G401 (cell line): ENCODE results near the gene LHX6. TPM values are rescaled to one million over a fixed set of nuclear protein-coding genes. Genes with fewer than 3 reads are reported as not detected.

Experiments used
- DNase-seq: peaks from one replicate; pipeline ENCODE4 v3.0.0-alpha.2; 2015; ENCODE audit warnings: low spot score
- in situ Hi-C: cut with HindIII; loops from 2 replicates; pipeline ENCODE4 v1.10.0; 2016; ENCODE audit warnings: low sequenced_read_pairs, mixed read lengths
- total RNA-seq: library from RNA; depleted of rRNA; stranded (reverse); fragments of >200 nt; shearing (Covaris generic); gene quantifications from 2 replicates; pipeline ENCODE4 v1.2.3, GENCODE V29; 2014; rRNA removed

The LHX6 gene
- total RNA-seq, 1 experiment from 2014 or later = 34.8 TPM

- DNase-seq = no peak
- in situ Hi-C loops = no loop called here
These were observed 60.4 kb downstream of the LHX6 start for GRCh38 chr9:122168356-122168755.

GRCh38 chr9:122164286-122164685 lies 64.5 kb downstream of the LHX6 start:
- DNase-seq = no peak
- in situ Hi-C loops = no loop called here

GRCh38 chr9:122162415-122162814 lies 66.3 kb downstream of the LHX6 start:
- no peak for DNase-seq
- in situ Hi-C loops = no loop called here

GRCh38 chr9:122159925-122160246 lies 68.9 kb downstream of the LHX6 start:
- in situ Hi-C loops = no loop called here
- DNase-seq = no peak

- in situ Hi-C loops = no loop called here
- peak; percentile 94 for DNase-seq
These were observed 69.5 kb downstream of the LHX6 start, which contains the start of the genes MORN5 and NDUFA8 for GRCh38 chr9:122159026-122159924. TSS of gene MORN5 (plus strand) at chr9:122159908. CDS start at chr9:122159973, 65 bp downstream. TSS of gene NDUFA8 (minus strand) at chr9:122159779. CDS start at chr9:122159677, 102 bp downstream.

GRCh38 chr9:122158202-122158601 lies 70.6 kb downstream of the LHX6 start:
- in situ Hi-C loops = no loop called here
- DNase-seq = peak; percentile 40

GRCh38 chr9:122155796-122156195 lies 73.0 kb downstream of the LHX6 start:
- no peak for DNase-seq
- in situ Hi-C loops = no loop called here

Other genes with a start within 250 kb of the LHX6 start
- gene TTLL11, start 135.6 kb downstream of the LHX6 start, total RNA-seq = 3.0 and 7.0 TPM in 2 replicates
- gene NDUFA8, start 69.2 kb downstream of the LHX6 start, total RNA-seq = 76.1 and 107 TPM in 2 replicates
- gene MORN5, start 69.0 kb downstream of the LHX6 start, total RNA-seq = not detected in 2 replicates
- gene RBM18, start 35.9 kb upstream of the LHX6 start, total RNA-seq = 15.7 and 22.4 TPM in 2 replicates
- 36.3 and 88.6 TPM in 2 replicates for gene MRRF, start 35.9 kb upstream of the LHX6 start, total RNA-seq
- gene PTGS1, start 142.1 kb upstream of the LHX6 start, total RNA-seq = not detected in 2 replicates
- not detected in 2 replicates for gene OR1J1, start 249.0 kb upstream of the LHX6 start, total RNA-seq